HFFc6 (cell line): Measurements from ENCODE around the gene TRIM38. TPM values are rescaled to one million over a fixed set of nuclear protein-coding genes. Genes with fewer than 3 reads are reported as not detected.

Source experiments
- DNase-seq: peaks from one replicate; pipeline ENCODE4 v3.0.0-alpha.2; 2018
- H3K27ac Mint-ChIP-seq: 2 replicates; pipeline ENCODE4 v1.8.0; 2020; ENCODE audit warnings: mild to moderate bottlenecking, mixed read lengths
- H3K27me3 Mint-ChIP-seq: 2 replicates; pipeline ENCODE4 v1.8.0; 2021; ENCODE audit warnings: mild to moderate bottlenecking, moderate library complexity, mixed read lengths; ENCODE audit not compliant: insufficient read depth
- H3K36me3 Mint-ChIP-seq: 2 replicates; pipeline ENCODE4 v1.8.0; 2021; ENCODE audit warnings: low read depth, mixed read lengths
- H3K4me1 Mint-ChIP-seq: 2 replicates; pipeline ENCODE4 v1.8.0; 2020; ENCODE audit warnings: low read depth, mixed read lengths
- H3K4me3 Mint-ChIP-seq: 2 replicates; pipeline ENCODE4 v1.8.0; 2020; ENCODE audit warnings: mild to moderate bottlenecking, moderate library complexity, mixed read lengths
- H3K9me3 Mint-ChIP-seq: 2 replicates; pipeline ENCODE4 v1.8.0; 2020; ENCODE audit warnings: mild to moderate bottlenecking, mixed read lengths
- total RNA-seq, 6 experiments: library from RNA; stranded (reverse); fragmentation: NEBNext Ultra II Directional; extraction: Animal tissue kit (Norgen Biotek cat#: 25700); gene quantifications; 2 replicates in 1 of 6; 3 replicates in 5 of 6; pipeline ENCODE4 v1.2.3, GENCODE V29; 2021
- TF ChIP-seq, protein P1 (sequence below): fragments of 200-600 bp; sonication (generic); IDR thresholded peaks from 2 replicates; pipeline ENCODE4 v1.5.0; 2021; ENCODE audit warnings: antibody characterized with exemption, mild to moderate bottlenecking

The TRIM38 gene
- total RNA-seq, 6 experiments from 2014 or later, result 5.4 to 7.5 (median 6.8) TPM

DNA sequence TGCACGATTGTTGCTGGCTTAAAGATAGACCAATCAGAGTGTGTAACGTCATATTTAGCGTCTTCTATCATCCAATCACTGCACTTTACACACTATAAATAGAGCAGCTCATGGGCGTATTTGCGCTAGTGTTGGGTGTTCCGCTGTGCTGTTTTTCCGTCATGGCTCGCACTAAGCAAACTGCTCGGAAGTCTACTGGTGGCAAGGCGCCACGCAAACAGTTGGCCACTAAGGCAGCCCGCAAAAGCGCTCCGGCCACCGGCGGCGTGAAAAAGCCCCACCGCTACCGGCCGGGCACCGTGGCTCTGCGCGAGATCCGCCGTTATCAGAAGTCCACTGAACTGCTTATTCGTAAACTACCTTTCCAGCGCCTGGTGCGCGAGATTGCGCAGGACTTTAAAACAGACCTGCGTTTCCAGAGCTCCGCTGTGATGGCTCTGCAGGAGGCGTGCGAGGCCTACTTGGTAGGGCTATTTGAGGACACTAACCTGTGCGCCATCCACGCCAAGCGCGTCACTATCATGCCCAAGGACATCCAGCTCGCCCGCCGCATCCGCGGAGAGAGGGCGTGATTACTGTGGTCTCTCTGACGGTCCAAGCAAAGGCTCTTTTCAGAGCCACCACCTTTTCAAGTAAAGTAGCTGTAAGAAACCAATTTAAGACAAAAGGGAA, 57.9 kb downstream of the TRIM38 start:
- H3K27me3 Mint-ChIP-seq, result peaks cover 10% of the 10 kb centered on the region
- peak; percentile 96 for DNase-seq
- H3K4me3 Mint-ChIP-seq, result peak overlapping the region; percentile 92
- H3K36me3 Mint-ChIP-seq, result 0 out of 2 replicates have a peak, but pooled peaks cover 4% of the 10 kb centered on the region
- H3K9me3 Mint-ChIP-seq, result no peaks in the 10 kb centered on the region; the same call in 1 of the 2 replicates
- peaks cover 71% of the 10 kb centered on the region for H3K4me1 Mint-ChIP-seq
- TF ChIP-seq, protein P1, sequence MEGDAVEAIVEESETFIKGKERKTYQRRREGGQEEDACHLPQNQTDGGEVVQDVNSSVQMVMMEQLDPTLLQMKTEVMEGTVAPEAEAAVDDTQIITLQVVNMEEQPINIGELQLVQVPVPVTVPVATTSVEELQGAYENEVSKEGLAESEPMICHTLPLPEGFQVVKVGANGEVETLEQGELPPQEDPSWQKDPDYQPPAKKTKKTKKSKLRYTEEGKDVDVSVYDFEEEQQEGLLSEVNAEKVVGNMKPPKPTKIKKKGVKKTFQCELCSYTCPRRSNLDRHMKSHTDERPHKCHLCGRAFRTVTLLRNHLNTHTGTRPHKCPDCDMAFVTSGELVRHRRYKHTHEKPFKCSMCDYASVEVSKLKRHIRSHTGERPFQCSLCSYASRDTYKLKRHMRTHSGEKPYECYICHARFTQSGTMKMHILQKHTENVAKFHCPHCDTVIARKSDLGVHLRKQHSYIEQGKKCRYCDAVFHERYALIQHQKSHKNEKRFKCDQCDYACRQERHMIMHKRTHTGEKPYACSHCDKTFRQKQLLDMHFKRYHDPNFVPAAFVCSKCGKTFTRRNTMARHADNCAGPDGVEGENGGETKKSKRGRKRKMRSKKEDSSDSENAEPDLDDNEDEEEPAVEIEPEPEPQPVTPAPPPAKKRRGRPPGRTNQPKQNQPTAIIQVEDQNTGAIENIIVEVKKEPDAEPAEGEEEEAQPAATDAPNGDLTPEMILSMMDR, result peak; percentile 26
- H3K27ac Mint-ChIP-seq, result peak overlapping the region; percentile 100

DNA sequence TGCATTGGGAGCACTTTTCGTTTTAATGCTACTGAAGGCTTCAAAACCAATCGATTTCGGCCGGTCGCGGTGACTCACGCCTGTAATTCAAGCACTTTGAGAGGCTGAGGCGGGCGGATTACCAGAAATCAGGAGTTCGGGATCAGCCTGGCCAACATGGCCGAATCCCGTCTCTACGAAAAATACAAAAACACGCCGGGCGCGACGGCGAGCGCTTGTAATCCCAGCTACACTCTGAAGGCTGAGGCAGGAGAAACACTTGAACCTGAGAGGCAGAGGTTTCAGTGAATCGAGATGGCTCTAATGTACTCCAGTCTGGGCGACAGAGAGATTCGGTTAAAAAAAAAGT, 58.4 kb downstream of the TRIM38 start:
- peaks cover 73% of the 10 kb centered on the region for H3K4me1 Mint-ChIP-seq

GRCh38 chr6:26021350-26022131, 58.9 kb downstream of the TRIM38 start:
- TF ChIP-seq, protein P1, result no peak
- Mint-ChIP-seq H3K36me3 (0 out of 2 replicates have a peak, but pooled peaks cover 4% of the 10 kb centered on the region), H3K27ac (peak overlapping the region; percentile 100), H3K27me3 (peaks cover 11% of the 10 kb centered on the region), H3K4me3 (peak overlapping the region; percentile 92), H3K4me1 (peaks cover 73% of the 10 kb centered on the region), H3K9me3 (no peaks in the 10 kb centered on the region; the same call in 1 of the 2 replicates)
- peak; percentile 87 for DNase-seq

More for the DNA sequence above, 58.4 kb downstream of the TRIM38 start:
- Mint-ChIP-seq H3K36me3 (0 out of 2 replicates have a peak, but pooled peaks cover 4% of the 10 kb centered on the region), H3K4me3 (peak overlapping the region; percentile 92), H3K27ac (peak overlapping the region; percentile 100), H3K27me3 (peaks cover 11% of the 10 kb centered on the region), H3K9me3 (no peaks in the 10 kb centered on the region; the same call in 1 of the 2 replicates)
- no peak for DNase-seq
- TF ChIP-seq, protein P1, result no peak

- H3K9me3 Mint-ChIP-seq, result no peaks in the 10 kb centered on the region; the same call in 1 of the 2 replicates
- 0 out of 2 replicates have a peak, but pooled peaks cover 4% of the 10 kb centered on the region for H3K36me3 Mint-ChIP-seq
- DNase-seq, result peak; percentile 80
- peak overlapping the region; percentile 92 for H3K4me3 Mint-ChIP-seq
- H3K27ac Mint-ChIP-seq, result peak overlapping the region; percentile 100
- H3K27me3 Mint-ChIP-seq, result peaks cover 15% of the 10 kb centered on the region
- TF ChIP-seq, protein P1, result no peak
- peaks cover 71% of the 10 kb centered on the region for H3K4me1 Mint-ChIP-seq
These were observed 59.5 kb downstream of the TRIM38 start for GRCh38 chr6:26022132-26022472.

DNA sequence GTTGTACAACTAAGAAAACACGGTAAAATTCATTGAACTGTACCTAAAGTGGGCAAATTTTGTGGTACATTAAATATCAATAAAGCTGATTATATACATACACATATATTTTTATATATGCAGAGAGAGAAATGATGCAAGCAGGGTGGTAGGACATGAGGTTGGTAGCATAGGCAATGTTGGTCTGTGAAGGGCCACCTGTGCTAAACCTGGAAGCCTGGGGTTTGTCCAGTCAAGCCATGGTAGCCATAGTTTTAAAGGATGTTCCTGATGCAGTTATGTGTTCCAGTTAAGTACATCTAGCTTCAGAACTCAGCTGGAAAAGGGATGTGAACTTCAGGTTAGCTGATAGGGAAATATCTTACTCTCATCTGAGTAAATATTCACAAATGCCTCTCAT, 60.1 kb downstream of the TRIM38 start:
- H3K4me3 Mint-ChIP-seq, result 0 out of 2 replicates have a peak overlapping the region, but pooled peaks have one; percentile 92
- H3K27me3 Mint-ChIP-seq, result peaks cover 16% of the 10 kb centered on the region
- TF ChIP-seq, protein P1, result no peak
- no peaks in the 10 kb centered on the region; the same call in 1 of the 2 replicates for H3K9me3 Mint-ChIP-seq
- peak overlapping the region; percentile 100 for H3K27ac Mint-ChIP-seq
- H3K36me3 Mint-ChIP-seq, result 0 out of 2 replicates have a peak, but pooled peaks cover 4% of the 10 kb centered on the region
- peaks cover 73% of the 10 kb centered on the region for H3K4me1 Mint-ChIP-seq
- no peak for DNase-seq
